Fibroblast of lung (primary cell): ENCODE measurements around the gene OR10A2.

Experiments used
- CTCF ChIP-seq, 2 donors: IDR thresholded peaks in 1 of 2; conservative IDR thresholded peaks in 1 of 2; 1 replicate in 1 of 2; 2 replicates in 1 of 2; pipeline ENCODE4 v1.5.1; 2011 to 2012; ENCODE audit warnings: low read length in 2 of 2, control low read depth in 1 of 2, inconsistent platforms in 1 of 2, low read depth in 1 of 2, mild to moderate bottlenecking in 1 of 2
- EZH2 ChIP-seq: IDR thresholded peaks from 2 replicates; pipeline ENCODE4 v1.5.1; 2012; ENCODE audit warnings: low read length, control low read depth, mild to moderate bottlenecking; ENCODE audit errors: missing control alignments

GRCh38 chr11:6875761-6876160 lies 12.9 kb downstream of the OR10A2 start:
- TF ChIP-seq CTCF (conservative IDR thresholded peaks at IDR 0.05 in 1 of 2, IDR thresholded peaks at IDR 0.05 in 1 of 2; ENCODE audit: low read depth in 1 of 2, low read length in 2 of 2): no peak
- no peak for TF ChIP-seq EZH2
